Embryonic facial prominence (tissue), 1 donor: ENCODE results near the gene PRKCB.
"Not testable (repeated sequence)": the region's sequence is repeated elsewhere in the genome, so short reads cannot be mapped to it uniquely, and the experiment has no call there.

Experiments
- DNase-seq: peaks from one replicate; pipeline ENCODE4 v3.0.0-alpha.2; 2016; ENCODE audit errors: extremely low spot score

The PRKCB gene

GRCh38 chr16:24005577-24005976 lies 169.8 kb downstream of the PRKCB start:
- no peak for DNase-seq

GRCh38 chr16:24007391-24007790 lies 171.6 kb downstream of the PRKCB start:
- DNase-seq: no peak

- no peak for DNase-seq
These were observed 172.2 kb downstream of the PRKCB start for GRCh38 chr16:24007934-24008333.

GRCh38 chr16:24009098-24009497 lies 173.3 kb downstream of the PRKCB start:
- no peak for DNase-seq

GRCh38 chr16:24009955-24010354 lies 174.2 kb downstream of the PRKCB start:
- DNase-seq: no peak

GRCh38 chr16:24010440-24011089 lies 174.8 kb downstream of the PRKCB start:
- DNase-seq: peak; percentile 9

- no peak for DNase-seq
These were observed 175.5 kb downstream of the PRKCB start for GRCh38 chr16:24011237-24011636.

- DNase-seq: no peak
These were observed 177.4 kb downstream of the PRKCB start for GRCh38 chr16:24013054-24013636.

GRCh38 chr16:24013864-24014645 lies 178.3 kb downstream of the PRKCB start:
- DNase-seq: no peak

GRCh38 chr16:24014955-24015354 lies 179.2 kb downstream of the PRKCB start:
- not testable (repeated sequence) for DNase-seq

GRCh38 chr16:24015923-24016322 lies 180.1 kb downstream of the PRKCB start:
- no peak for DNase-seq

GRCh38 chr16:24018485-24018884 lies 182.7 kb downstream of the PRKCB start:
- DNase-seq: no peak

- no peak for DNase-seq
These were observed 187.0 kb downstream of the PRKCB start for GRCh38 chr16:24022797-24023196.

- DNase-seq: no peak
These were observed 187.8 kb downstream of the PRKCB start for GRCh38 chr16:24023621-24024020.

- DNase-seq: no peak
These were observed 189.2 kb downstream of the PRKCB start for GRCh38 chr16:24024971-24025370.

GRCh38 chr16:24027466-24027865 lies 191.7 kb downstream of the PRKCB start:
- DNase-seq: no peak

GRCh38 chr16:24029841-24030240 lies 194.1 kb downstream of the PRKCB start:
- DNase-seq: not testable (repeated sequence)

- DNase-seq: no peak
These were observed 199.5 kb downstream of the PRKCB start for GRCh38 chr16:24035127-24035842.

- no peak for DNase-seq
These were observed 200.3 kb downstream of the PRKCB start for GRCh38 chr16:24036038-24036543.

- no peak for DNase-seq
These were observed 200.8 kb downstream of the PRKCB start for GRCh38 chr16:24036614-24037013.

GRCh38 chr16:24037335-24037734 lies 201.6 kb downstream of the PRKCB start:
- no peak for DNase-seq
